ENCODE measurements around the gene ERLEC1. TPM values are rescaled to one million over a fixed set of nuclear protein-coding genes. Genes with fewer than 3 reads are reported as not detected.

ERLEC1 gene
- total RNA-seq, 1 donor from 2014 or later: 84.5 TPM

- H3K9me3 ChIP-seq: no peaks in the 10 kb centered on the region
- TF ChIP-seq POLR2AphosphoS5 (IDR thresholded peaks at IDR 0.05; ENCODE audit: insufficient read depth in 1 of 2, low read depth in 1 of 2) (no peak), POLR2A (IDR thresholded peaks at IDR 0.05) (no peak), CTCF (IDR thresholded peaks at IDR 0.05) (no peak)
- H3K4me3 ChIP-seq: no peak overlapping the region
- H3K27me3 ChIP-seq: no peaks in the 10 kb centered on the region
- no peak for DNase-seq (ENCODE audit: extremely low spot score in 2 of 2)
- peaks cover 35% of the 10 kb centered on the region for H3K4me1 ChIP-seq
- no peaks in the 10 kb centered on the region for H3K36me3 ChIP-seq
- no peak overlapping the region for H3K27ac ChIP-seq
- intact Hi-C loops (cut with DNase I): no loop called here
Measured at GRCh38 chr2:53780056-53780455, 6.8 kb upstream of the ERLEC1 start.

GRCh38 chr2:53782676-53783075 is 4.2 kb upstream of the ERLEC1 start:
- no peak for DNase-seq (ENCODE audit: extremely low spot score in 2 of 2)
- Histone ChIP-seq H3K27me3 (no peaks in the 10 kb centered on the region), H3K4me1 (peaks cover 45% of the 10 kb centered on the region), H3K4me3 (no peak overlapping the region), H3K27ac (no peak overlapping the region), H3K36me3 (no peaks in the 10 kb centered on the region), H3K9me3 (no peaks in the 10 kb centered on the region)
- TF ChIP-seq CTCF (IDR thresholded peaks at IDR 0.05) (no peak), POLR2A (IDR thresholded peaks at IDR 0.05) (no peak), POLR2AphosphoS5 (IDR thresholded peaks at IDR 0.05; ENCODE audit: insufficient read depth in 1 of 2, low read depth in 1 of 2) (no peak)
- intact Hi-C loops (cut with DNase I): no loop called here

GRCh38 chr2:53784436-53784835 is 2.4 kb upstream of the ERLEC1 start:
- no peaks in the 10 kb centered on the region for H3K27me3 ChIP-seq
- no peaks in the 10 kb centered on the region for H3K9me3 ChIP-seq
- no peaks in the 10 kb centered on the region for H3K36me3 ChIP-seq
- intact Hi-C loops (cut with DNase I): no loop called here
- H3K27ac ChIP-seq: no peak overlapping the region
- H3K4me3 ChIP-seq: no peak overlapping the region
- no peak for DNase-seq (ENCODE audit: extremely low spot score in 2 of 2)
- no peak for TF ChIP-seq POLR2A (IDR thresholded peaks at IDR 0.05)
- TF ChIP-seq POLR2AphosphoS5 (IDR thresholded peaks at IDR 0.05; ENCODE audit: insufficient read depth in 1 of 2, low read depth in 1 of 2): no peak
- no peak for TF ChIP-seq CTCF (IDR thresholded peaks at IDR 0.05)
- peaks cover 60% of the 10 kb centered on the region for H3K4me1 ChIP-seq

GRCh38 chr2:53785366-53785765 is 1.5 kb upstream of the ERLEC1 start:
- H3K4me1 ChIP-seq: peaks cover 60% of the 10 kb centered on the region
- TF ChIP-seq POLR2AphosphoS5 (IDR thresholded peaks at IDR 0.05; ENCODE audit: insufficient read depth in 1 of 2, low read depth in 1 of 2): no peak
- TF ChIP-seq CTCF (IDR thresholded peaks at IDR 0.05): no peak
- TF ChIP-seq POLR2A (IDR thresholded peaks at IDR 0.05): no peak
- H3K36me3 ChIP-seq: no peaks in the 10 kb centered on the region
- intact Hi-C loops (cut with DNase I): no loop called here
- H3K9me3 ChIP-seq: no peaks in the 10 kb centered on the region
- H3K27me3 ChIP-seq: no peaks in the 10 kb centered on the region
- peak overlapping the region; percentile 83 to 95 for H3K4me3 ChIP-seq
- DNase-seq (ENCODE audit: extremely low spot score in 2 of 2): no peak
- no peak overlapping the region for H3K27ac ChIP-seq

GRCh38 chr2:53786352-53786704 is 516 bp upstream of the ERLEC1 start:
- no peak for DNase-seq (ENCODE audit: extremely low spot score in 2 of 2)
- TF ChIP-seq POLR2A (IDR thresholded peaks at IDR 0.05) (no peak), CTCF (IDR thresholded peaks at IDR 0.05) (no peak), POLR2AphosphoS5 (IDR thresholded peaks at IDR 0.05; ENCODE audit: insufficient read depth in 1 of 2, low read depth in 1 of 2) (no peak)
- no peaks in the 10 kb centered on the region for H3K9me3 ChIP-seq
- peak overlapping the region; percentile 83 to 95 for H3K4me3 ChIP-seq
- H3K27ac ChIP-seq: peak overlapping the region; percentile 82
- H3K36me3 ChIP-seq: no peaks in the 10 kb centered on the region
- peaks cover 60% of the 10 kb centered on the region for H3K4me1 ChIP-seq
- intact Hi-C loops (cut with DNase I): no loop called here
- no peaks in the 10 kb centered on the region for H3K27me3 ChIP-seq

Measured in vagina (tissue), 2 donors.